ENCODE data around the gene ATP10A.

- TF ChIP-seq CTCF (IDR thresholded peaks at IDR 0.05 in 2 of 3, conservative IDR thresholded peaks at IDR 0.05 in 1 of 3; ENCODE audit: insufficient read depth in 2 of 3, low read depth in 1 of 3, low read length in 3 of 3) (no peak), NR2C2 (CRISPR knock-in tag; IDR thresholded peaks at IDR 0.05) (no peak), NR2C2 (tag; IDR thresholded peaks at IDR 0.05) (no peak), POU5F1 (IDR thresholded peaks at IDR 0.05; ENCODE audit: borderline replicate concordance, low read depth, low read length, partially characterized antibody) (no peak), EP300 (IDR thresholded peaks at IDR 0.05; ENCODE audit: low read length) (no peak), HMGN3 (IDR thresholded peaks at IDR 0.05; ENCODE audit: borderline replicate concordance, extremely low read depth, insufficient read length, low read depth, low read length) (no peak), GATA2 (CRISPR knock-in tag; IDR thresholded peaks at IDR 0.05) (no peak), POLR3A (IDR thresholded peaks at IDR 0.05; ENCODE audit: borderline replicate concordance, extremely low read depth, insufficient read depth, insufficient read length) (no peak)
- TF ChIP-seq, protein P1, sequence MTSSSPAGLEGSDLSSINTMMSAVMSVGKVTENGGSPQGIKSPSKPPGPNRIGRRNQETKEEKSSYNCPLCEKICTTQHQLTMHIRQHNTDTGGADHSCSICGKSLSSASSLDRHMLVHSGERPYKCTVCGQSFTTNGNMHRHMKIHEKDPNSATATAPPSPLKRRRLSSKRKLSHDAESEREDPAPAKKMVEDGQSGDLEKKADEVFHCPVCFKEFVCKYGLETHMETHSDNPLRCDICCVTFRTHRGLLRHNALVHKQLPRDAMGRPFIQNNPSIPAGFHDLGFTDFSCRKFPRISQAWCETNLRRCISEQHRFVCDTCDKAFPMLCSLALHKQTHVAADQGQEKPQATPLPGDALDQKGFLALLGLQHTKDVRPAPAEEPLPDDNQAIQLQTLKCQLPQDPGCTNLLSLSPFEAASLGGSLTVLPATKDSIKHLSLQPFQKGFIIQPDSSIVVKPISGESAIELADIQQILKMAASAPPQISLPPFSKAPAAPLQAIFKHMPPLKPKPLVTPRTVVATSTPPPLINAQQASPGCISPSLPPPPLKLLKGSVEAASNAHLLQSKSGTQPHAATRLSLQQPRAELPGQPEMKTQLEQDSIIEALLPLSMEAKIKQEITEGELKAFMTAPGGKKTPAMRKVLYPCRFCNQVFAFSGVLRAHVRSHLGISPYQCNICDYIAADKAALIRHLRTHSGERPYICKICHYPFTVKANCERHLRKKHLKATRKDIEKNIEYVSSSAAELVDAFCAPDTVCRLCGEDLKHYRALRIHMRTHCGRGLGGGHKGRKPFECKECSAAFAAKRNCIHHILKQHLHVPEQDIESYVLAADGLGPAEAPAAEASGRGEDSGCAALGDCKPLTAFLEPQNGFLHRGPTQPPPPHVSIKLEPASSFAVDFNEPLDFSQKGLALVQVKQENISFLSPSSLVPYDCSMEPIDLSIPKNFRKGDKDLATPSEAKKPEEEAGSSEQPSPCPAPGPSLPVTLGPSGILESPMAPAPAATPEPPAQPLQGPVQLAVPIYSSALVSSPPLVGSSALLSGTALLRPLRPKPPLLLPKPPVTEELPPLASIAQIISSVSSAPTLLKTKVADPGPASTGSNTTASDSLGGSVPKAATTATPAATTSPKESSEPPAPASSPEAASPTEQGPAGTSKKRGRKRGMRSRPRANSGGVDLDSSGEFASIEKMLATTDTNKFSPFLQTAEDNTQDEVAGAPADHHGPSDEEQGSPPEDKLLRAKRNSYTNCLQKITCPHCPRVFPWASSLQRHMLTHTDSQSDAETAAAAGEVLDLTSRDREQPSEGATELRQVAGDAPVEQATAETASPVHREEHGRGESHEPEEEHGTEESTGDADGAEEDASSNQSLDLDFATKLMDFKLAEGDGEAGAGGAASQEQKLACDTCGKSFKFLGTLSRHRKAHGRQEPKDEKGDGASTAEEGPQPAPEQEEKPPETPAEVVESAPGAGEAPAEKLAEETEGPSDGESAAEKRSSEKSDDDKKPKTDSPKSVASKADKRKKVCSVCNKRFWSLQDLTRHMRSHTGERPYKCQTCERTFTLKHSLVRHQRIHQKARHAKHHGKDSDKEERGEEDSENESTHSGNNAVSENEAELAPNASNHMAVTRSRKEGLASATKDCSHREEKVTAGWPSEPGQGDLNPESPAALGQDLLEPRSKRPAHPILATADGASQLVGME (CRISPR knock-in tag; IDR thresholded peaks at IDR 0.05): no peak
- TF ChIP-seq, protein P2, sequence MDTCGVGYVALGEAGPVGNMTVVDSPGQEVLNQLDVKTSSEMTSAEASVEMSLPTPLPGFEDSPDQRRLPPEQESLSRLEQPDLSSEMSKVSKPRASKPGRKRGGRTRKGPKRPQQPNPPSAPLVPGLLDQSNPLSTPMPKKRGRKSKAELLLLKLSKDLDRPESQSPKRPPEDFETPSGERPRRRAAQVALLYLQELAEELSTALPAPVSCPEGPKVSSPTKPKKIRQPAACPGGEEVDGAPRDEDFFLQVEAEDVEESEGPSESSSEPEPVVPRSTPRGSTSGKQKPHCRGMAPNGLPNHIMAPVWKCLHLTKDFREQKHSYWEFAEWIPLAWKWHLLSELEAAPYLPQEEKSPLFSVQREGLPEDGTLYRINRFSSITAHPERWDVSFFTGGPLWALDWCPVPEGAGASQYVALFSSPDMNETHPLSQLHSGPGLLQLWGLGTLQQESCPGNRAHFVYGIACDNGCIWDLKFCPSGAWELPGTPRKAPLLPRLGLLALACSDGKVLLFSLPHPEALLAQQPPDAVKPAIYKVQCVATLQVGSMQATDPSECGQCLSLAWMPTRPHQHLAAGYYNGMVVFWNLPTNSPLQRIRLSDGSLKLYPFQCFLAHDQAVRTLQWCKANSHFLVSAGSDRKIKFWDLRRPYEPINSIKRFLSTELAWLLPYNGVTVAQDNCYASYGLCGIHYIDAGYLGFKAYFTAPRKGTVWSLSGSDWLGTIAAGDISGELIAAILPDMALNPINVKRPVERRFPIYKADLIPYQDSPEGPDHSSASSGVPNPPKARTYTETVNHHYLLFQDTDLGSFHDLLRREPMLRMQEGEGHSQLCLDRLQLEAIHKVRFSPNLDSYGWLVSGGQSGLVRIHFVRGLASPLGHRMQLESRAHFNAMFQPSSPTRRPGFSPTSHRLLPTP (IDR thresholded peaks at IDR 0.05; ENCODE audit: borderline replicate concordance, extremely low read depth, insufficient read length): no peak
These were observed 16.1 kb downstream of the ATP10A start for GRCh38 chr15:25847051-25847450.
